Uterus (tissue), 2 donors: ENCODE results near the gene RNF130.

Experiments used
- POLR2A ChIP-seq, 2 donors: fragments of 450-650 bp; IDR thresholded peaks; one replicate each; pipeline ENCODE4 v1.6.1; 2016; ENCODE audit warnings: antibody characterized with exemption in 2 of 2, mild to moderate bottlenecking in 1 of 2, moderate library complexity in 1 of 2
- TF ChIP-seq, protein P1 (sequence below), 4 experiments: fragments of 200-600 bp in 2 of 4; fragments of 450-650 bp in 2 of 4; sonication (generic) in 2 of 4; IDR thresholded peaks; one replicate each; pipeline ENCODE4 v1.5.1; 2016 to 2019; ENCODE audit warnings: antibody characterized with exemption in 4 of 4, mild to moderate bottlenecking in 2 of 4, moderate library complexity in 1 of 4

DNA sequence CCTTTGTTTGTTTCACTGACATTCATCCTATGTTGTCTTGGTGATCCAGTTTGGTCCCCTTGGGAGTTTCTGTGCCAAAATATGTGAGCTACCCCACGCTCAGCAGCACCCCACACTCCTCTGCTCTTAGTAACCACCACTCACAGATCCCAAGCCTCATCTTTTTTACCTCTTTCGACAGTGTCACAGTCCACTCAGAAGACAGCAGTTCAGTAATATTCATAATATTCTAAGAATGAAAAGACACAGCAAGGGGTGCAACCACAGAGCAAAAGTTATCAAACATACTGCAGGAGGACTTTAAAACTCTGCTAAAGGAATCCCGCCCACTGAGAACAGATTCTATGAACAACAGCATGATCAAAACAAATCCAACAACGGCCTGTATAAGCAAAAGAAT lies 28.2 kb downstream of the RNF130 start:
- TF ChIP-seq, protein P1, sequence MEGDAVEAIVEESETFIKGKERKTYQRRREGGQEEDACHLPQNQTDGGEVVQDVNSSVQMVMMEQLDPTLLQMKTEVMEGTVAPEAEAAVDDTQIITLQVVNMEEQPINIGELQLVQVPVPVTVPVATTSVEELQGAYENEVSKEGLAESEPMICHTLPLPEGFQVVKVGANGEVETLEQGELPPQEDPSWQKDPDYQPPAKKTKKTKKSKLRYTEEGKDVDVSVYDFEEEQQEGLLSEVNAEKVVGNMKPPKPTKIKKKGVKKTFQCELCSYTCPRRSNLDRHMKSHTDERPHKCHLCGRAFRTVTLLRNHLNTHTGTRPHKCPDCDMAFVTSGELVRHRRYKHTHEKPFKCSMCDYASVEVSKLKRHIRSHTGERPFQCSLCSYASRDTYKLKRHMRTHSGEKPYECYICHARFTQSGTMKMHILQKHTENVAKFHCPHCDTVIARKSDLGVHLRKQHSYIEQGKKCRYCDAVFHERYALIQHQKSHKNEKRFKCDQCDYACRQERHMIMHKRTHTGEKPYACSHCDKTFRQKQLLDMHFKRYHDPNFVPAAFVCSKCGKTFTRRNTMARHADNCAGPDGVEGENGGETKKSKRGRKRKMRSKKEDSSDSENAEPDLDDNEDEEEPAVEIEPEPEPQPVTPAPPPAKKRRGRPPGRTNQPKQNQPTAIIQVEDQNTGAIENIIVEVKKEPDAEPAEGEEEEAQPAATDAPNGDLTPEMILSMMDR (IDR thresholded peaks at IDR 0.05) = no peak
- TF ChIP-seq POLR2A (IDR thresholded peaks at IDR 0.05) = no peak
